Natural killer cell (primary cell): ENCODE data around the gene RTF2. TPM values are rescaled to one million over a fixed set of nuclear protein-coding genes. Genes with fewer than 3 reads are reported as not detected.

Source experiments
- ATAC-seq, 3 donors: fragments of 150-1000 bp in 2 of 3; fragments of 200-7000 bp in 1 of 3; cut with Tn5 transposase; 1 replicate in 1 of 3; 2 replicates in 2 of 3; pipeline ENCODE4 v1.10.0; 2021; ENCODE audit warnings: mild to moderate bottlenecking in 2 of 3, moderate library complexity in 2 of 3
- DNase-seq, 2 donors: peaks; one replicate each; pipeline versions ENCODE4 v3.0.0 to v3.0.0-alpha.2; 2013 to 2021; ENCODE audit warnings: mixed read lengths in 1 of 2
- H3K27ac ChIP-seq: one replicate; pipeline ENCODE4 v1.5.1; 2013; ENCODE audit warnings: mild to moderate bottlenecking, low read length
- H3K27me3 ChIP-seq: one replicate; pipeline ENCODE4 v1.6.1; 2013; ENCODE audit warnings: low read length; ENCODE audit not compliant: control insufficient read depth, insufficient read depth
- H3K36me3 ChIP-seq: one replicate; pipeline ENCODE4 v1.6.1; 2013; ENCODE audit warnings: low read length; ENCODE audit not compliant: control insufficient read depth, insufficient read depth
- H3K4me1 ChIP-seq: one replicate; pipeline ENCODE4 v1.6.1; 2013; ENCODE audit warnings: low read length; ENCODE audit not compliant: control insufficient read depth, insufficient read depth
- H3K4me3 ChIP-seq: one replicate; pipeline ENCODE4 v1.5.1; 2013; ENCODE audit warnings: low read length
- H3K9me3 ChIP-seq: one replicate; pipeline ENCODE4 v1.6.1; 2013; ENCODE audit warnings: low read length; ENCODE audit not compliant: control insufficient read depth, insufficient read depth
- H3K27ac Mint-ChIP-seq, 2 donors: one replicate each; pipeline ENCODE4 v1.8.0; 2022; ENCODE audit warnings: mild to moderate bottlenecking in 2 of 2, mixed read lengths in 2 of 2, moderate library complexity in 1 of 2
- H3K27me3 Mint-ChIP-seq, 2 donors: one replicate each; pipeline ENCODE4 v1.8.0; 2022; ENCODE audit warnings: low read depth in 2 of 2, mixed read lengths in 2 of 2
- H3K36me3 Mint-ChIP-seq: one replicate; pipeline ENCODE4 v1.8.0; 2022; ENCODE audit warnings: mixed read lengths
- H3K4me1 Mint-ChIP-seq, 2 donors: one replicate each; pipeline ENCODE4 v1.8.0; 2022; ENCODE audit warnings: mixed read lengths in 2 of 2
- H3K4me3 Mint-ChIP-seq: one replicate; pipeline ENCODE4 v1.8.0; 2022; ENCODE audit warnings: mild to moderate bottlenecking, moderate library complexity, mixed read lengths
- H3K9me3 Mint-ChIP-seq, 2 donors: one replicate each; pipeline ENCODE4 v1.8.0; 2022; ENCODE audit warnings: mixed read lengths in 2 of 2
- WGBS: methylation state at CpG from one replicate; pipeline ENCODE4 v1.1.7; 2013; ENCODE audit warnings: missing lambda C conversion rate; ENCODE audit not compliant: insufficient coverage; 5-methylcytosine and 5-hydroxymethylcytosine counted together
- intact Hi-C: fragments of 100-400 bp; cut with micrococcal nuclease; formaldehyde crosslinking; loops from one replicate; pipeline ENCODE4 v1.14.2; 2022
- total RNA-seq, 4 donors: library from RNA; stranded (reverse); fragments of 120-200 nt in 1 of 4; gene quantifications; one replicate each; pipeline versions ENCODE4 v1.2.3 to v1.2.4, GENCODE V29; 2013 to 2022
- TF ChIP-seq, protein P1 (sequence below): fragments of 200-600 bp; IDR thresholded peaks from one replicate; pipeline ENCODE4 v1.8.0; 2022; ENCODE audit warnings: antibody characterized with exemption

The RTF2 gene
- total RNA-seq, 3 donors from 2014 or later (not counting 1 experiment from before 2014, with no cell fraction given) = 81.5 to 89.1 (median 83.4) TPM

- TF ChIP-seq, protein P1, sequence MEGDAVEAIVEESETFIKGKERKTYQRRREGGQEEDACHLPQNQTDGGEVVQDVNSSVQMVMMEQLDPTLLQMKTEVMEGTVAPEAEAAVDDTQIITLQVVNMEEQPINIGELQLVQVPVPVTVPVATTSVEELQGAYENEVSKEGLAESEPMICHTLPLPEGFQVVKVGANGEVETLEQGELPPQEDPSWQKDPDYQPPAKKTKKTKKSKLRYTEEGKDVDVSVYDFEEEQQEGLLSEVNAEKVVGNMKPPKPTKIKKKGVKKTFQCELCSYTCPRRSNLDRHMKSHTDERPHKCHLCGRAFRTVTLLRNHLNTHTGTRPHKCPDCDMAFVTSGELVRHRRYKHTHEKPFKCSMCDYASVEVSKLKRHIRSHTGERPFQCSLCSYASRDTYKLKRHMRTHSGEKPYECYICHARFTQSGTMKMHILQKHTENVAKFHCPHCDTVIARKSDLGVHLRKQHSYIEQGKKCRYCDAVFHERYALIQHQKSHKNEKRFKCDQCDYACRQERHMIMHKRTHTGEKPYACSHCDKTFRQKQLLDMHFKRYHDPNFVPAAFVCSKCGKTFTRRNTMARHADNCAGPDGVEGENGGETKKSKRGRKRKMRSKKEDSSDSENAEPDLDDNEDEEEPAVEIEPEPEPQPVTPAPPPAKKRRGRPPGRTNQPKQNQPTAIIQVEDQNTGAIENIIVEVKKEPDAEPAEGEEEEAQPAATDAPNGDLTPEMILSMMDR = no peak
- Mint-ChIP-seq H3K36me3 (no peaks in the 10 kb centered on the region), H3K9me3 (no peaks in the 10 kb centered on the region), H3K4me1 (peaks cover 25 to 29% of the 10 kb centered on the region in 2 donors), H3K27ac (no peak overlapping the region), H3K4me3 (no peak overlapping the region), H3K27me3 (no peaks in the 10 kb centered on the region)
- peaks cover 32% of the 10 kb centered on the region for H3K4me1 ChIP-seq
- no peak overlapping the region for H3K4me3 ChIP-seq
- no peaks in the 10 kb centered on the region for H3K9me3 ChIP-seq
- no peak overlapping the region for H3K27ac ChIP-seq
- H3K27me3 ChIP-seq = no peaks in the 10 kb centered on the region
- DNase-seq (no peak), ATAC-seq (no peak)
- H3K36me3 ChIP-seq = peaks cover 5% of the 10 kb centered on the region
- WGBS = 91% methylated on average over 22 of the region's 22 CpGs
- intact Hi-C loops = no loop called here
These were observed 10.1 kb upstream of the RTF2 start for GRCh38 chr20:56458206-56458821.

DNA sequence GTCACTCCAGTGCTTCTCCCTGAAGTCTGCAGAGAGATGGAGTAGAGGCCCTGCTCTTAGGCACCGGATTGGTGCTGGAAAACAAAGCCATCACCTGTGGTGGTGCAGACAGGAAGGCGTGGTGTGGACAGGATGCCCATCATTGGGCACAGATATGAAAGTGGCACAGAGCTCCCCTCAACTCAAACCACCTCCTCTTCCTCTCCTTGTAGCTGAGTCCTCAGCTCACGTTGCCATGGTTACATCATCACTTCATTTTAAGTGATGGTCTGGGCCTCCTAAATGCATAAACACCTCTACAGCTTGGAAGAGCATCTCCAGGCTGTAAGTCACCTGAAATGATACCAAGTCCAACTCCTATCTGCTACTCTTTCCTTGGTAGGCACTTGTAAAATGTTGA is 8.0 kb upstream of the RTF2 start:
- H3K27me3 ChIP-seq = no peaks in the 10 kb centered on the region
- Mint-ChIP-seq H3K27ac (peak overlapping the region; percentile 82 to 86), H3K27me3 (no peaks in the 10 kb centered on the region), H3K36me3 (no peaks in the 10 kb centered on the region), H3K4me3 (peak overlapping the region; percentile 50), H3K4me1 (peaks cover 40 to 44% of the 10 kb centered on the region in 2 donors), H3K9me3 (no peaks in the 10 kb centered on the region)
- H3K4me3 ChIP-seq = no peak overlapping the region
- H3K9me3 ChIP-seq = no peaks in the 10 kb centered on the region
- peaks cover 45% of the 10 kb centered on the region for H3K4me1 ChIP-seq
- peaks cover 5% of the 10 kb centered on the region for H3K36me3 ChIP-seq
- TF ChIP-seq, protein P1 = no peak
- DNase-seq = peak in 1 of 2 donors; percentile 85
- intact Hi-C loops = loop anchor here (2.0 to 5.0 kb wide), 2 partner anchors 18 to 48 kb away; partner anchors contain the start of gene CASS4
- peak overlapping the region; percentile 77 for H3K27ac ChIP-seq
- WGBS = 2% methylated on average over 3 of the region's 3 CpGs
- peak; percentile 84 to 87 (median 85) for ATAC-seq

GRCh38 chr20:56461576-56461975 is 6.9 kb upstream of the RTF2 start:
- DNase-seq (no peak), ATAC-seq (no peak)
- H3K27me3 Mint-ChIP-seq = no peaks in the 10 kb centered on the region
- peaks cover 40 to 44% of the 10 kb centered on the region in 2 donors for H3K4me1 Mint-ChIP-seq
- peaks cover 5% of the 10 kb centered on the region for H3K36me3 ChIP-seq
- H3K4me3 ChIP-seq = no peak overlapping the region
- WGBS = 94% methylated on average over 3 of the region's 3 CpGs
- intact Hi-C loops = loop anchor here (2.0 to 5.0 kb wide), 2 partner anchors 19 to 49 kb away; partner anchors contain the start of gene CASS4
- H3K36me3 Mint-ChIP-seq = no peaks in the 10 kb centered on the region
- peak overlapping the region; percentile 77 for H3K27ac ChIP-seq
- peak overlapping the region; percentile 82 to 86 for H3K27ac Mint-ChIP-seq
- TF ChIP-seq, protein P1 = no peak
- H3K9me3 ChIP-seq = no peaks in the 10 kb centered on the region
- H3K9me3 Mint-ChIP-seq = no peaks in the 10 kb centered on the region
- no peaks in the 10 kb centered on the region for H3K27me3 ChIP-seq
- no peak overlapping the region for H3K4me3 Mint-ChIP-seq
- H3K4me1 ChIP-seq = peaks cover 45% of the 10 kb centered on the region
